ENCODE data around the gene SUMO3.

SUMO3 gene

DNA sequence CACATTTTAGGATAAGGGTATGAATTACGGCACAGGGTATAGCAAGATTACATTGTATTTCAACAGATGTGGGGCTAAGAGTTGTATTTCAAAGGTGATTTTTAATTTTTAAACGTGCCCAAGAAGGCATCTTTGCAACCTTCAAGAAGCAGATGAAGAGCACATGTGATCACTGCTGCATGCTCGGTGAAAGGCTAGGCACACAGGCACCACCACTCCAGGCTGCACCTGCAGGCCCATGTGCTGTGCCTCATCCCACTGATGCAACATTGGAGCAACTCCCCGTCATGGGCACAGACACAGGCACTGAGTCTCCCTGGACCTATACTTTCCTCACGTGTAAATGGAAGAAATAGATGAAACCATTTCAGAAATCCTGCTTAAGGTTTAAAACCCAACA, 39.8 kb downstream of the SUMO3 start:
- peaks cover 22% of the 10 kb centered on the region; the same call in 1 of the 2 replicates for H4K20me1 ChIP-seq (ENCODE audit: low read depth, low read length)
- H3K9me2 ChIP-seq (replicated peaks; ENCODE audit: insufficient read depth, low read length), result no peaks in the 10 kb centered on the region
- H3K4me2 ChIP-seq (ENCODE audit: low read depth, low read length, poor library complexity, severe bottlenecking), result no peak overlapping the region
- H3K36me3 ChIP-seq (ENCODE audit: low read length), result peaks cover 9% of the 10 kb centered on the region; the same call in 1 of the 2 replicates
- H3K27me3 ChIP-seq (ENCODE audit: low read length), result no peaks in the 10 kb centered on the region
- no peak overlapping the region for H3K4me3 ChIP-seq (ENCODE audit: insufficient read depth, low read length, poor library complexity, severe bottlenecking)
- H3F3A ChIP-seq (ENCODE audit: insufficient read depth), result no peaks in the 10 kb centered on the region
- H3K79me2 ChIP-seq (ENCODE audit: insufficient read depth, low read length), result peaks cover 46% of the 10 kb centered on the region
- no peak overlapping the region for H3K27ac ChIP-seq (ENCODE audit: low read depth, low read length)
- TF ChIP-seq EZH2phosphoT487 (conservative IDR thresholded peaks at IDR 0.05; ENCODE audit: low read length) (no peak), CTCF (IDR thresholded peaks at IDR 0.05; ENCODE audit: insufficient read depth, low read length, poor library complexity, severe bottlenecking) (no peak)
- no peaks in the 10 kb centered on the region for H3K9me3 ChIP-seq (ENCODE audit: insufficient read depth, low read length)
- no peak overlapping the region for H3K9ac ChIP-seq (ENCODE audit: low read length)
- no peak overlapping the region for H2AFZ ChIP-seq (ENCODE audit: low read depth, low read length, severe bottlenecking)

- H3K79me2 ChIP-seq (ENCODE audit: insufficient read depth, low read length), result peaks cover 19% of the 10 kb centered on the region
- no peak overlapping the region for H3K4me3 ChIP-seq (ENCODE audit: insufficient read depth, low read length, poor library complexity, severe bottlenecking)
- H3K9me2 ChIP-seq (replicated peaks; ENCODE audit: insufficient read depth, low read length), result no peaks in the 10 kb centered on the region
- no peaks in the 10 kb centered on the region for H3K27me3 ChIP-seq (ENCODE audit: low read length)
- peaks cover 9% of the 10 kb centered on the region; the same call in 1 of the 2 replicates for H3K36me3 ChIP-seq (ENCODE audit: low read length)
- 0 out of 2 replicates have a peak, but pooled peaks cover 2% of the 10 kb centered on the region for H3F3A ChIP-seq (ENCODE audit: insufficient read depth)
- TF ChIP-seq EZH2phosphoT487 (conservative IDR thresholded peaks at IDR 0.05; ENCODE audit: low read length), result no peak
- H2AFZ ChIP-seq (ENCODE audit: low read depth, low read length, severe bottlenecking), result no peak overlapping the region
- H3K9ac ChIP-seq (ENCODE audit: low read length), result no peak overlapping the region
- no peaks in the 10 kb centered on the region for H3K9me3 ChIP-seq (ENCODE audit: insufficient read depth, low read length)
- no peak overlapping the region for H3K4me2 ChIP-seq (ENCODE audit: low read depth, low read length, poor library complexity, severe bottlenecking)
- no peak overlapping the region for H3K27ac ChIP-seq (ENCODE audit: low read depth, low read length)
- H4K20me1 ChIP-seq (ENCODE audit: low read depth, low read length), result 0 out of 2 replicates have a peak, but pooled peaks cover 7% of the 10 kb centered on the region
Measured at GRCh38 chr21:44774972-44775371, 42.9 kb downstream of the SUMO3 start.

DNA sequence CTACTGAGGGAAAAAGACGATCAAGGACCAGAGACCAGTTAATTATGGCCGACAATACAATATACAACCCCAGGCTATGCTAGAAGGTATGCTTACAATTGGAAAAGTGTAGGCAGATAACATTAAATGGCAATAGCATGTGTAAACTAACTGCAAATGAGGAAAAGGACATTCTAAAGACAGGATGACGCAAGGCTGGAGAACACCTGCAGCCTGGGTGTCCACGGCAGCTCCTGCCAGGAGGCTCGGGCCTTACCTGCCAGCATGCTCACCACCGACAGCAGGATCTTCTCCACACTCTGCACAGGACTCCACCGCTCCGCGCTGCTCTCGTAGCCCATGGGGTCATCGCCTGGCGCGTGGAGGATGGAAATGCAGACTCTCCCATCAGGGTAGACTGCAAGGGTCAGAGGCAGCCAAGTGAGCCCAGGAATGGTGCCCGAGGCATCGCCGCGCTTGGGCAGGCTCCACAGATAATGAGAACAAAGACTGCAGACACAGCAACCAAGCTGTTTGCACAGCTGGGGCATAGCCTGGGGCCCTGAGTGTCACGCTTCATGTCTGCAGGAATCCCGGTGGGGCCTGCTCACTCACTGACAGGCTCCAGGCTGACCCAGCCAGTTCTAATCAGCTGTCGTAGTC, 44.5 kb downstream of the SUMO3 start:
- Histone ChIP-seq H3K9ac (ENCODE audit: low read length) (no peak overlapping the region), H3K9me3 (ENCODE audit: insufficient read depth, low read length) (no peaks in the 10 kb centered on the region), H3K9me2 (replicated peaks; ENCODE audit: insufficient read depth, low read length) (no peaks in the 10 kb centered on the region), H3K79me2 (ENCODE audit: insufficient read depth, low read length) (peaks cover 8% of the 10 kb centered on the region), H3K4me3 (ENCODE audit: insufficient read depth, low read length, poor library complexity, severe bottlenecking) (no peak overlapping the region), H3K4me2 (ENCODE audit: low read depth, low read length, poor library complexity, severe bottlenecking) (no peak overlapping the region), H3F3A (ENCODE audit: insufficient read depth) (0 out of 2 replicates have a peak, but pooled peaks cover 2% of the 10 kb centered on the region), H4K20me1 (ENCODE audit: low read depth, low read length) (0 out of 2 replicates have a peak, but pooled peaks cover 4% of the 10 kb centered on the region), H3K27ac (ENCODE audit: low read depth, low read length) (no peak overlapping the region), H3K36me3 (ENCODE audit: low read length) (peaks cover 9% of the 10 kb centered on the region; the same call in 1 of the 2 replicates), H2AFZ (ENCODE audit: low read depth, low read length, severe bottlenecking) (no peak overlapping the region), H3K27me3 (ENCODE audit: low read length) (no peaks in the 10 kb centered on the region)
- TF ChIP-seq CTCF (IDR thresholded peaks at IDR 0.05; ENCODE audit: insufficient read depth, low read length, poor library complexity, severe bottlenecking) (no peak), EZH2phosphoT487 (conservative IDR thresholded peaks at IDR 0.05; ENCODE audit: low read length) (no peak)

DNA sequence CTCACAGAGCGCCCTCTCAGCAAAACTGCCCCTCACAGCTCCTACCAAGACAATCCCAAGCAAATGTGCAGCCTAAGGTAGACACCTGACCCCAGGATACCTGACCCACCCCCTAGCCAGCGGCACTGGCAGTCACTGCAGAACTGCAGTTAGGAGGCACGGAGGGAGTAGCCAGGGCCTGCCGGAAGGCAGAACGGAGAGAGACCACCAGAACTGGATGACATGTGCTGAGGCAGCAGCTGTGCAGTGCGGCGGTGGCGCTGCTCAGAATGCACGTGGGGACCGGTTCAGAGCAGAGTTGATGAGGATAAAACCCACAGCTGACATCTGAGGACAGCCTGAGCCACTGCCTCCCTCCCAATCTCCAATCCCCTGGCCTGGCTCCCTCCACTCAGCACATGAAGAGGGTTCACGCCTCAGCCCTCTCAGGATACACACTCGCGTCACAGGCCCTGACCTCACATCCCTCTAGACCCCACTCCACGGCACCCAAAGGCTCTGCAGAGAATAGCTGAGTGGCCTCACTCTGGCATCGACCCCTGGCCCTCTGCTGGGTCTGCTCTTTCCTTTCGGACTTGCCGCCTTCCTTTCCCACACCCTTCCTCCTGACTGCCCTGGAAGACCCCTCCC, 45.9 kb downstream of the SUMO3 start:
- no peak for TF ChIP-seq CTCF (IDR thresholded peaks at IDR 0.05; ENCODE audit: insufficient read depth, low read length, poor library complexity, severe bottlenecking)
- TF ChIP-seq EZH2phosphoT487 (conservative IDR thresholded peaks at IDR 0.05; ENCODE audit: low read length), result no peak
- Histone ChIP-seq H3F3A (ENCODE audit: insufficient read depth) (0 out of 2 replicates have a peak, but pooled peaks cover 2% of the 10 kb centered on the region), H3K9me3 (ENCODE audit: insufficient read depth, low read length) (no peaks in the 10 kb centered on the region), H3K27ac (ENCODE audit: low read depth, low read length) (no peak overlapping the region), H3K27me3 (ENCODE audit: low read length) (no peaks in the 10 kb centered on the region), H3K4me2 (ENCODE audit: low read depth, low read length, poor library complexity, severe bottlenecking) (no peak overlapping the region), H4K20me1 (ENCODE audit: low read depth, low read length) (0 out of 2 replicates have a peak, but pooled peaks cover 4% of the 10 kb centered on the region), H3K9ac (ENCODE audit: low read length) (no peak overlapping the region), H3K36me3 (ENCODE audit: low read length) (peaks cover 9% of the 10 kb centered on the region; the same call in 1 of the 2 replicates), H3K9me2 (replicated peaks; ENCODE audit: insufficient read depth, low read length) (no peaks in the 10 kb centered on the region), H3K4me3 (ENCODE audit: insufficient read depth, low read length, poor library complexity, severe bottlenecking) (no peak overlapping the region), H3K79me2 (ENCODE audit: insufficient read depth, low read length) (no peaks in the 10 kb centered on the region; the same call in 1 of the 2 replicates), H2AFZ (ENCODE audit: low read depth, low read length, severe bottlenecking) (no peak overlapping the region)
